Stromal cell of bone marrow (primary cell): Measurements from ENCODE around the gene HLF.
"Not testable (repeated sequence)": the region's sequence is repeated elsewhere in the genome, so short reads cannot be mapped to it uniquely, and the experiment has no call there.

ENCODE experiments used
- DNase-seq: peaks from one replicate; pipeline ENCODE4 v3.0.0-alpha.2; 2012; ENCODE audit warnings: low read depth

Gene HLF

GRCh38 chr17:55312852-55313251, 48.1 kb downstream of the HLF start:
- DNase-seq, result no peak

- no peak for DNase-seq
These were observed 49.5 kb downstream of the HLF start for GRCh38 chr17:55314061-55314783.

GRCh38 chr17:55314784-55315491, 50.2 kb downstream of the HLF start:
- no peak for DNase-seq

GRCh38 chr17:55316499-55316898, 51.7 kb downstream of the HLF start:
- DNase-seq, result no peak

DNA sequence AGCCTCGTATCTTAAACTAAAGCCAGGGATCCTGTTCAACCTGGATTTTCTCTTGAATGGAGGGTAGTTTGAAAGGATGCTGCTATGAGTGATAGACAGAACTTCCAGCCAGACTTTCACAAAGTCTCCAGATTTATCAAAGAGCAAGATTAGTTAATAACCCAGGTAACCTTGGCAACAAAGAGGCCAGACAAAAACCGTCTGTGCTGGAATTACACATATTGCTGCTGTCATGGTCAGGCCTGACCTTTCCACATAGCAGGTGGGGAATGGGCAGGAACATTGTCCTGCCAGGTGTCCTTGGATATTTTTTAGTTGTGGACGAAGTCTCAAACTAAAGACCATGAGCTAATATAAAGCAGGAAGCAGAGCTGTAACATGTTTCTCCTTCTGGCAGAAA, 52.5 kb downstream of the HLF start:
- no peak for DNase-seq

DNA sequence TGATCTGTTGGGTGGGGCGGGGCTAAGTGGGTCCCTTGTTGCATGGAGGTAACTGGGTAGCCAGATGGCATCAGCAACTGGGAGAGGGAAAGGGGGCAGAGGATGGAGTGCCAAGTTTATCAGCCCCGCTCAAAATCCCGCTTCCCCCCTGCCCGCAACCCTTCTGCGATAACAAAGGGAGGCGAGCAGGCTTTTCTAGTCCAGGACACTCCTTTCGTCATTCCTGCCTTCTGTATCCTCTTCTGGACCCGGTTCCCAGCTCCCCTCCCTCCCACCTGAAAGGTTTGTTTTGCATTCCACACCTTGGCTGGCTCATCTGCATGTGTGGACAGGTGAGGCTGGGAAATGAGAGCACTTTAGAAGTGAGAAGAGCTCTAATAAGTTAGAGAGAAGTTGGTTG, 53.3 kb downstream of the HLF start:
- no peak for DNase-seq

DNA sequence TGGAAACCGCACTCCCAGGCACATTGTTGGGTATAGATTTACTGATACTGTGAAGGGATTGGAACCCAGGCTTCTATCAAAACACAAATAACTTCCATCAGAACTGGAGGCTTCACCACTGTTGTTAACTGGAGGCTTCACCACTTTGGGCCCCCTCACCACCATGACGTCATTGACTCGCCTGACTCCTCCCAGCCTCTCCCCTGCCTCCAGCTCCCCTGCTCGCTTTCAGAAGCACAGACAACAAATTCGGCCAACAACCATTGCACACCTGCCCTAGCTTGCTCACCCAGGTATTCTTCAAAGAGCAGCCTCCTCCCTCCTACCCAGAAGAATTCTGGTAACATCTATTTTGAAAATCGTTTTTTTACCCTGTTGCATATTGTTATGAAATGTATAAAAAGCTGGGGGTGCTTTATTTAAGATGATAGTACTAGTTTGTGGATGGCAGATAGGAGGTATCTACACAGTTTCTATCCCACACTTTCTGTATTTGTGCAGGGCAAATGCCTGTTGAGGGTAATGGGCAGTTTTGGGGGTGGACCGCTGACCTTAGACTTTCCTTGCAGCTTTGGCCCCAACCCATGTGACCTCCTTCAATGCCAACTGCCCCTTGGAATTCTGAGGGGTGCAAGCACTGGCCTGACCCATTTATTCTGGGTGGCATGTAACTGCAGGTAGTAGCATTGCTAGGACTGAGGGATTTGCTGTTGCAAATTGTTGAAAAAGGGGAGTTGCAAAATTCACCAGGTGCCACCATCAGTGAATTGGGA, 54.1 kb downstream of the HLF start:
- no peak for DNase-seq

- DNase-seq, result no peak
These were observed 55.3 kb downstream of the HLF start for GRCh38 chr17:55319933-55320593.

DNA sequence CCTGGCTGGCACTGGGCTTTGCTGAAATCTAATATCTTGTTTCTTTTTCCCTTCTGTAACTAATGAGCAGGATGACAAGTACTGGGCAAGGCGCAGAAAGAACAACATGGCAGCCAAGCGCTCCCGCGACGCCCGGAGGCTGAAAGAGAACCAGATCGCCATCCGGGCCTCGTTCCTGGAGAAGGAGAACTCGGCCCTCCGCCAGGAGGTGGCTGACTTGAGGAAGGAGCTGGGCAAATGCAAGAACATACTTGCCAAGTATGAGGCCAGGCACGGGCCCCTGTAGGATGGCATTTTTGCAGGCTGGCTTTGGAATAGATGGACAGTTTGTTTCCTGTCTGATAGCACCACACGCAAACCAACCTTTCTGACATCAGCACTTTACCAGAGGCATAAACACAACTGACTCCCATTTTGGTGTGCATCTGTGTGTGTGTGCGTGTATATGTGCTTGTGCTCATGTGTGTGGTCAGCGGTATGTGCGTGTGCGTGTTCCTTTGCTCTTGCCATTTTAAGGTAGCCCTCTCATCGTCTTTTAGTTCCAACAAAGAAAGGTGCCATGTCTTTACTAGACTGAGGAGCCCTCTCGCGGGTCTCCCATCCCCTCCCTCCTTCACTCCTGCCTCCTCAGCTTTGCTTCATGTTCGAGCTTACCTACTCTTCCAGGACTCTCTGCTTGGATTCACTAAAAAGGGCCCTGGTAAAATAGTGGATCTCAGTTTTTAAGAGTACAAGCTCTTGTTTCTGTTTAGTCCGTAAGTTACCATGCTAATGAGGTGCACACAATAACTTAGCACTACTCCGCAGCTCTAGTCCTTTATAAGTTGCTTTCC, 56.0 kb downstream of the HLF start:
- no peak for DNase-seq

GRCh38 chr17:55321427-55322060, 56.8 kb downstream of the HLF start:
- no peak for DNase-seq

DNA sequence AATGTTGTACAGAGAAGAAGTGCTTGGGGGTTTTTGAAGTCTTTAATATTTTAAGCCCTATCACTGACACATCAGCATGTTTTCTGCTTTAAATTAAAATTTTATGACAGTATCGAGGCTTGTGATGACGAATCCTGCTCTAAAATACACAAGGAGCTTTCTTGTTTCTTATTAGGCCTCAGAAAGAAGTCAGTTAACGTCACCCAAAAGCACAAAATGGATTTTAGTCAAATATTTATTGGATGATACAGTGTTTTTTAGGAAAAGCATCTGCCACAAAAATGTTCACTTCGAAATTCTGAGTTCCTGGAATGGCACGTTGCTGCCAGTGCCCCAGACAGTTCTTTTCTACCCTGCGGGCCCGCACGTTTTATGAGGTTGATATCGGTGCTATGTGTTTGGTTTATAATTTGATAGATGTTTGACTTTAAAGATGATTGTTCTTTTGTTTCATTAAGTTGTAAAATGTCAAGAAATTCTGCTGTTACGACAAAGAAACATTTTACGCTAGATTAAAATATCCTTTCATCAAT, 57.8 kb downstream of the HLF start:
- no peak for DNase-seq

DNA sequence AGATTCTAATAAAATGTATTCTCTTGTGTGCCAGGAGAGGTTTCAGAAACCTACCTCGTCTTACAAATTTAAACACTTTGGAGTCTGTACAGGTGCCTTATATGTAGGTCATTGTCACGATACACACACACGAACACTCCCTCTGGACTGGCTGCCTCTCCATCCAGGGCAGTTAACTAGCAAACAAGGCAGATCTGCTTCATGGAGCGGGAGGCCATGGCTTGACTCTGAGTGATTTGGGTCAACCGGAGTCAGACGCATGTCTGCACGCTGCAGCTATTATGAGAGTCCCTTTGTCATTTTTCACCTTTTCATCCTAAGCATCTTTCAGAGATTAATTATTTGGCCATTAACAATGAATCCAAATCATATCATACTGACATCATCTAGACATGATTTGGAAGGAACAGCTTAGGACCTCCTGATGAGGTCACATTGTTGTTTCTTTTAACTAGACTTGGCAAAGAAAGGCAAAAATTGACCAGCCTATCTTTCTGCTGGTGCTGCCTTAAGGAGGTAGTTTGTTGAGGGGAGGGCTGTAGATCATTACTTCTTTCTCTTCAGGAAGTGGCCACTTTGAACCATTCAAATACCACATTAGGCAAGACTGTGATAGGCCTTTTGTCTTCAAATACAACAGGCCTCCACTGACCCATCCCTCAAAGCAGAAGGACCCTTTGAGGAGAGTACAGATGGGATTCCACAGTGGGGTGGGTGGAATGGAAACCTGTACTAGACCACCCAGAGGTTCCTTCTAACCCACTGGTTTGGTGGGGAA, 58.9 kb downstream of the HLF start:
- DNase-seq, result no peak

DNA sequence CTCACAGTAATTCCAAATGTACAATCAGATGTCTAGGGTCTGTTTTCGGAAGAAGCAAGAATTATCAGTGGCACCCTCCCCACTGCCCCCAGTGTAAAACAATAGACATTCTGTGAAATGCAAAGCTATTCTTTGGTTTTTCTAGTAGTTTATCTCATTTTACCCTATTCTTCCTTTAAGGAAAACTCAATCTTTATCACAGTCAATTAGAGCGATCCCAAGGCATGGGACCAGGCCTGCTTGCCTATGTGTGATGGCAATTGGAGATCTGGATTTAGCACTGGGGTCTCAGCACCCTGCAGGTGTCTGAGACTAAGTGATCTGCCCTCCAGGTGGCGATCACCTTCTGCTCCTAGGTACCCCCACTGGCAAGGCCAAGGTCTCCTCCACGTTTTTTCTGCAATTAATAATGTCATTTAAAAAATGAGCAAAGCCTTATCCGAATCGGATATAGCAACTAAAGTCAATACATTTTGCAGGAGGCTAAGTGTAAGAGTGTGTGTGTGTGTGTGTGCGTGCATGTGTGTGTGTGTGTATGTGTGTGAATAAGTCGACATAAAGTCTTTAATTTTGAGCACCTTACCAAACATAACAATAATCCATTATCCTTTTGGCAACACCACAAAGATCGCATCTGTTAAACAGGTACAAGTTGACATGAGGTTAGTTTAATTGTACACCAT, 59.7 kb downstream of the HLF start:
- DNase-seq, result no peak

- no peak for DNase-seq
These were observed 60.6 kb downstream of the HLF start for GRCh38 chr17:55325406-55325805.

GRCh38 chr17:55326030-55326429, 61.3 kb downstream of the HLF start:
- no peak for DNase-seq

- DNase-seq, result no peak
These were observed 62.7 kb downstream of the HLF start for GRCh38 chr17:55327225-55328088.

- not testable (repeated sequence) for DNase-seq
These were observed 63.8 kb downstream of the HLF start for GRCh38 chr17:55328514-55328913.

- no peak for DNase-seq
These were observed 65.7 kb downstream of the HLF start for GRCh38 chr17:55330344-55330933.
